AG09319 (cell line): ENCODE results near the gene ALOX5.

Source experiments
- DNase-seq: peaks from one replicate; pipeline ENCODE4 v3.0.0-alpha.2; 2010; ENCODE audit warnings: low read depth; ENCODE audit errors: extremely low read depth
- TF ChIP-seq, protein P1 (sequence below): IDR thresholded peaks from 2 replicates; pipeline ENCODE4 v1.5.1; 2011; ENCODE audit warnings: low read depth, mild to moderate bottlenecking, inconsistent platforms, low read length, moderate library complexity

Gene ALOX5

GRCh38 chr10:45377858-45378257 is 3.8 kb downstream of the ALOX5 start:
- TF ChIP-seq, protein P1, sequence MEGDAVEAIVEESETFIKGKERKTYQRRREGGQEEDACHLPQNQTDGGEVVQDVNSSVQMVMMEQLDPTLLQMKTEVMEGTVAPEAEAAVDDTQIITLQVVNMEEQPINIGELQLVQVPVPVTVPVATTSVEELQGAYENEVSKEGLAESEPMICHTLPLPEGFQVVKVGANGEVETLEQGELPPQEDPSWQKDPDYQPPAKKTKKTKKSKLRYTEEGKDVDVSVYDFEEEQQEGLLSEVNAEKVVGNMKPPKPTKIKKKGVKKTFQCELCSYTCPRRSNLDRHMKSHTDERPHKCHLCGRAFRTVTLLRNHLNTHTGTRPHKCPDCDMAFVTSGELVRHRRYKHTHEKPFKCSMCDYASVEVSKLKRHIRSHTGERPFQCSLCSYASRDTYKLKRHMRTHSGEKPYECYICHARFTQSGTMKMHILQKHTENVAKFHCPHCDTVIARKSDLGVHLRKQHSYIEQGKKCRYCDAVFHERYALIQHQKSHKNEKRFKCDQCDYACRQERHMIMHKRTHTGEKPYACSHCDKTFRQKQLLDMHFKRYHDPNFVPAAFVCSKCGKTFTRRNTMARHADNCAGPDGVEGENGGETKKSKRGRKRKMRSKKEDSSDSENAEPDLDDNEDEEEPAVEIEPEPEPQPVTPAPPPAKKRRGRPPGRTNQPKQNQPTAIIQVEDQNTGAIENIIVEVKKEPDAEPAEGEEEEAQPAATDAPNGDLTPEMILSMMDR = no peak
- DNase-seq = no peak

DNA sequence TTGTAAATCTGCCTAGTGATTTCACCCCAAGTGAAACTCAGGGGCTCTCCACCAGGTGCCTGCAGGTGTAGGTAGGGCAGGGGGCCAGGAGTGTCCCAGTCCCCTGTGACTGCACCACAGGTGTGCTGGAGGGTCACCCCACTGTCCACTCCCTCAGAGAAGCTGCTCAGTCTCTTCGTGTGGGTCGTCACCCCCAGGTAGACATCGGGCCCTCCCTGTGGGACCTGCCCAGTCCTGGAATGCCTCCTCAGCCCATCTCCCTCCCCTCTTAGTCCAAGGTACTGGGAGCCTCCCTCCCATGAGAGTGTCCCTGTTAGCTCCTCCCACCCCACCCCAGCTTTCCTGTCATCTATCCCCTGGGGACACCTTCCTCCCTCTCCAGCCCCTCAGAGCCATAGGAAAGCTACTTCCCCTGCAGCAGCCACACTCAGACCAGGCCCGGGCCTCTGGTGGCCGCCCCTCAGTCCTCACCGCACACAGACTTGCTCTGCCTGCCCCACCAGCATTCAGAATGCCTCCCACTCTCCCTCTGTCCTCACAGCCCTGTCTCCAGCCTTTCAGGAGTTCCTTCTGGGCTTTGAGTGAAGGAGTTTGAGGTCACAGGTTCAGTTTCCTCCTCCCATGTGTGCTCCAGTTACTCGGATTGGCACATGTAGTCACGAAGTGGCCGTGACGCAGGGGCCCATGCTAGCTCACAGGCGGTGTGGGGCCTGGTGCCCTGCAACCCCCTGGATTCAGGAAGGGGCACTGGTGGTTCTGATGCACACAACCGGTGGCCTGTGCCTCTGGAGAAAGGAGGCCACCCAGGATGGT is 5.1 kb downstream of the ALOX5 start:
- DNase-seq = no peak
- TF ChIP-seq, protein P1 = no peak

- DNase-seq = no peak
- TF ChIP-seq, protein P1 = no peak
Measured at GRCh38 chr10:45379891-45380540, 6.0 kb downstream of the ALOX5 start.

- no peak for DNase-seq
- TF ChIP-seq, protein P1 = no peak
Measured at GRCh38 chr10:45380903-45381620, 7.0 kb downstream of the ALOX5 start.

- DNase-seq = no peak
- TF ChIP-seq, protein P1 = no peak
Measured at GRCh38 chr10:45382591-45382990, 8.6 kb downstream of the ALOX5 start.

- TF ChIP-seq, protein P1 = no peak
- DNase-seq = no peak
Measured at GRCh38 chr10:45383682-45384330, 9.8 kb downstream of the ALOX5 start.
